HPDE6-E6E7 (cell line): ENCODE results near the gene POLR3F.
A peak's percentile ranks its signal among the peaks of the same experiment; 100 is the strongest.
"Not testable (repeated sequence)": the region's sequence is repeated elsewhere in the genome, so short reads cannot be mapped to it uniquely, and the experiment has no call there.

ENCODE experiments used
- DNase-seq: peaks from one replicate; pipeline ENCODE4 v3.0.0; 2011; ENCODE audit warnings: missing footprints; ENCODE audit errors: extremely low spot score

The POLR3F gene

GRCh38 chr20:18504479-18505060 is 37.4 kb downstream of the POLR3F start:
- no peak for DNase-seq

DNA sequence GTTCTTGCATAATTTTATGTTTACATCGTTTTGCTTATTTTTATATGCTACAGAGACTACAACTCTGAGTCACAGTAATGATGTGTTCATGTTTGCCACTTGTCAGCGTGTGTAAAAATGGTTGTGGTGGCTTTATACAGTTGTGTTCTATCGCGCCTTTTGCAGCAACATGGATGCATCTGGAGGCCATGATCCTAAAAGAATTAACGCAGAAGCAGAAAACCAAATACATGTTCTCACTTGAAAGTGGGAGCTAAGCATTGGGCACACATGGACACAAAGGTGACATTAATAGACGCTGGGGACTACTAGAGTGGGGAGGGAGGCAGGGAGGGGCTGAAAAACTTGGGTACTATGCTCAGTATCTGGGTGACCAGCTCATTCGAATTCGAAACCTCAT is 39.6 kb downstream of the POLR3F start:
- no peak for DNase-seq

DNA sequence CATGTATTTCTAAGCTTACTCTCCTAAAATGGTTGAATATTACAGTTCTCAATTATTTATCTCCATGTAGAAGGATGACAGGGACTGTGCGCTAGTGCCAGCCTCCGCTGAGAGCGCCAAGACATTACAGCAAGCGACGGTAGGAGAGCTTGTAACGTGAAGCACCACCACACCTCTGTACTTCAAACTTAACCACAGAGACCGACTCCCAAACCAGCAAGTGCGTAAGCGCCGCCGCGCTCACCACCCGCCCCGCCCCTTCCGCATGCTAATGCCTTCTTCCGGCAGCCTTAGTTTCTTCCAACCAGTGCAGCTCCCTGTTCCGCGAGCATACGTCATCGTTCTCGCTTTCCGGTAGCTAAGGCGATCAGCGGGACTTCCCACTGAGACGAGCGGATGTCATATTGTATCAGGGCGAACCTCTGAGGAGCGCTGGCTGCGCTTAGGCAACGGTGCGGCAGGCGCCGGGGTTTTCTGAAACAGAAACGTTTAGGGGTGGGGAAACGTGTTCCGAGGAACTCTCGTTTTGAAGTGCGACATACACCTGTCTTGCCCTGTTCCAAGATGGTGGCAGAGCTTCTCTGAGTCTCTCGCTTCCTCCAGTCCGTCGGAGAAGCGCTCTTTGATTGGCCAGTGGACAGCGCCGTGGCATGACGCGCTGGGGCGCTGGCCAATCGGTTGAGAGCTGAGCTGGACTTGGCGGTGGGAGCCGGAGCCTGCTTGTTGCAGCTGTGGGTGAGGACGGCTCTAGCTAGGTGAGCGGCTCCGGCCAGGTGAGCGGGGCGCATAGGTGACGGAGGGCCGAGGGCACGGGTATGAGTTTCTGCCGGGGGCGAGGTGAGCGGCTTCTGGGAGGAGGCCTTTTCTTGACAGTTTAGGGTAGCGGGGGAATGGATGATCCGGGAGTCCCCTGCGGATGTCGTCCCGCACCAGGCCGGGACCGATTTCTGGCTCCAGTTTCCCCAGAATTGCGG is 40.3 kb downstream of the POLR3F start, which contains the start of gene SEC23B:
Gene SEC23B (plus strand): TSS at position 723 of the 974 bp plus-strand sequence. CDS start 2,896 bp downstream, outside the sequence.
- peak; percentile 99 for DNase-seq

DNA sequence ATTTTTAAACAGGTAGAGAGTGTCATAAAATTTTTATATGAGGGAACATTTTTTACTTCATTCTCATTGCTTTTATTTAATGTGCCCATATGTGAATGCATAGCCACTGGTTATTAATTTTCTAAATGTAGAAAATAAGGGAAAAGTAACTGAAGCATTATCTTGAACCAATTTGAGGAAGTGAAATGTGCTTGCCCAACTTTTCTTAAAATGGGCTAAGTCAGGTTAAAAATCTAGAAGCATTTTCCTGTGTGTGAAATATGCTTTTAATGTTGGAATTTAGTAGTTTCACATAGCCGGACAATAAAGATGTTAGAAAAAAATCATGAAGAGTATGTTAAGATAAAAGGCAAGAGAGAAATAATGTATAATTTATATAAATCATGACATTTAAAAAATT is 44.4 kb downstream of the POLR3F start:
- no peak for DNase-seq

GRCh38 chr20:18513208-18513607 is 46.0 kb downstream of the POLR3F start:
- no peak for DNase-seq

GRCh38 chr20:18514127-18514526 is 46.9 kb downstream of the POLR3F start:
- DNase-seq = no peak

GRCh38 chr20:18515973-18516372 is 48.8 kb downstream of the POLR3F start:
- no peak for DNase-seq

- not testable (repeated sequence) for DNase-seq
Measured at GRCh38 chr20:18522066-18522465, 54.9 kb downstream of the POLR3F start.

- DNase-seq = no peak
Measured at GRCh38 chr20:18523066-18523465, 55.9 kb downstream of the POLR3F start.

DNA sequence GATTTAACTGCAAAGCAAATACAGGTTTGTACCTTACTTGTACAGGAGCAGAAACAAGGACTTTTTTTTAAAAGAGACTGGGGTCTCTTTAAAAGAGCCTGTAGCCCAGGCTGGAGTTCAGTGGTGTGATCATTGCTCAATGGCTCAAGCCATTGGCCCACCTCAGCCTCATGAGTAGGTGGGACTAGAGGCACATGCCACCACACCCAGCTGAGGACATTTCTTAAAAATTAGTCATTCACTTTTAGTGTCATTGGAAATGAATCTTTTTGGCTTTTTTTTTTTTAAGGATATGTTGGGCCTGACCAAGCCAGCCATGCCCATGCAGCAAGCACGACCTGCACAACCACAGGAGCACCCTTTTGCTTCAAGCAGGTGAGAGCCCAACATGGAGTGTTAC is 57.5 kb downstream of the POLR3F start:
- no peak for DNase-seq

- not testable (repeated sequence) for DNase-seq
Measured at GRCh38 chr20:18526761-18527160, 59.6 kb downstream of the POLR3F start.

DNA sequence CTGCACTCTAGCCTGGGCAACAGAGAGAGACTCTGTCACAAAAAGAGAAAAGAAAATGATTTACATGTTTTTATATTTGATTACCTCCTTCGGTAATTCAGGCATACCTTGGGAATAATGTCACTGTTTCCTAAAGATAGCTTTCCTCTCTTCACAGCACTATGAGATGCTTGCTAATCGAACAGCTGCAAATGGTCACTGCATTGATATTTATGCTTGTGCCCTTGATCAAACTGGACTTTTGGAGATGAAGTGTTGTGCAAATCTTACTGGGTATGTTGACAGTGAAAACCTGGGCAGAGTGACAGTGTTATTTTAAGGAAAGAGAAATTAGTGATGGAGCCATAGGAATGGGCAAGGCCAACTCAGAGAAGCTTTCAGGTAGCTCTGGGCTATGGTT is 60.1 kb downstream of the POLR3F start:
- no peak for DNase-seq

GRCh38 chr20:18527836-18528235 is 60.6 kb downstream of the POLR3F start:
- peak; percentile 49 for DNase-seq

DNA sequence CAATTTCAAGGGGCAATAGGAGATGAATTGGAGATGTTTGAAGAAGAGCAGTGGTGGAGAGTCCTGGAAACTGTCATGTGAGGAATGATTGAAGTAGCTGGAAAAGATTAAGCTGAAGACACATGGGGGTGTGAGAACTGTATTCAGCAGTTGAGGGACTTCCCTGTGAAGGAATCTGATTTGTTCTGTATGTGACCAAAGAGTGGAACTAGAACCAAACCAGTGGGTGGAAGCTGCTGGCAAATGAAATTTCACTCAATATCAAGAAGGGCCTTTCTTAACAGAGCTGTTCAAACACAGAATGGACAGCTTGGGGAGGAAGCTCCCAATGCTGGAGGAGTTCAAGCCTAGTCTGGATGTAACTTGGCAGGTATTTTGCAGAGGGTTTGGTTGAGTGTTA is 61.9 kb downstream of the POLR3F start:
- no peak for DNase-seq

DNA sequence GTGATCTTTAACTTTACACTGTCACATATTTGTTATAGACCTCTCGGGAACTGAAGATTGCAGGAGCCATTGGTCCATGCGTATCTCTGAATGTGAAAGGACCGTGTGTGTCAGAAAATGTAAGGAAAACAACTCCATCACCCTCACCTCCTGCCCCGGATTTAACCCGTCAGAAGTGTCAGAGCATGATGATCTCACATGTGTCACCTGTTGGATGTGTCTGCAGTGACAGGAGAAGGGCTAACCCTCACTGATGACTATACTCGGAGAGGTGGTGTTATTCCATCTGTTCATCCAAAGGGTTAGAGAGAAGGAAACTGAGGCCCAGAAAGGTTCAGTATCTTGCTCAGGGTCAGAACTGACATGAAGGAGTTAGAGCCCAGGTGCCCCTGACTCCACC is 65.4 kb downstream of the POLR3F start:
- no peak for DNase-seq

DNA sequence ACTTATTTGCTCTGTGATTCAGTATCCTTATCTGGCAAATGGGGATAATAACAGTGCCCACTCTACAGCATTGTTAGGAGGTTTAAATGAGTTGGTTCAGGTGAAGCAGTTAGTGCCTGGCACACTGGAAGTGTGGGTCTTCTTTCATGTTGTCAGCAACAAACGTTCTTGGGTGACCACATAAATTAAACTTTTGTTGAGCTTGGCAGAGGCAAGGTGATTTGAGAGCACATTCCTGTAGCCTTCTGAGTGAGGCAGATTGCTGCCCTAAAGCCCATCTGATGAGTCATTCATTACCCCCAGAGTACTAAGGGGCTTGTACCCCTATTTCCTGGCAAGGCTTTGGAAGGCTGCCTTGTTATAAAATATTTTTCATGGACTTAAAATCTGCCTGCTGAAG is 66.3 kb downstream of the POLR3F start:
- no peak for DNase-seq

DNA sequence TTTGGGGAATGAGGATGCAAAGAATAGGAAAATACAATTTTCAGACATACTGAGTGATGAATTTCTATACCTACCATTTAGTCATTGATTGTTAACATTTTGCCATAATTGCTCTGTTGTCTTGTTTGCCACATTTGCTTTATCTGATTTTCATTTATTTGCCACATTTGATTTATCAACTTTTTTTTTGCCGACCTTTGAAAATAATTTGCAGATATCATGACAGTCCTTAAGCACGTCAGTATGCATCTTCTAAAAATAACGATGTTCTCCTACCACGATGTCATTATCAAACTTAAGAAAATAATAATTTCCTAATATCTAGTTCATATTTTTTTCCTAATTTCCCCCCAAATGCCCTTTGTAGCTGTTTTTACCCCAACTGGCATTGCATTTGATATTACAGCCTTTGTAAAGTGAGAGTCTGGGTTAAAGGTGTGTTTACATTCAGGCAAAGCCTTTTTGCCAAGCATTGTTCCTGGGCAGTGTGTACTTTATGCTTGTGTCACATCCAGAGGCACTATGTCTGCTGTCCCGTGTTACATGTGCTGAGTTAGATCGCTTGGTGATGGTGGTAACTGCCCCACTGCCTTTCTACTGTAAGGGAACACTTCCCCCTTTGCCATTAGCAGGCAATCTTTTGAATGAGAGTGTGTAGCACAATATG is 66.9 kb downstream of the POLR3F start:
- DNase-seq = no peak
